ENCODE measurements around the gene FAAP100.

The FAAP100 gene

GRCh38 chr17:81513372-81513752 lies 38.8 kb downstream of the FAAP100 start:
- peak overlapping the region; percentile 100 for H3K27ac ChIP-seq
- TF ChIP-seq, protein P1, sequence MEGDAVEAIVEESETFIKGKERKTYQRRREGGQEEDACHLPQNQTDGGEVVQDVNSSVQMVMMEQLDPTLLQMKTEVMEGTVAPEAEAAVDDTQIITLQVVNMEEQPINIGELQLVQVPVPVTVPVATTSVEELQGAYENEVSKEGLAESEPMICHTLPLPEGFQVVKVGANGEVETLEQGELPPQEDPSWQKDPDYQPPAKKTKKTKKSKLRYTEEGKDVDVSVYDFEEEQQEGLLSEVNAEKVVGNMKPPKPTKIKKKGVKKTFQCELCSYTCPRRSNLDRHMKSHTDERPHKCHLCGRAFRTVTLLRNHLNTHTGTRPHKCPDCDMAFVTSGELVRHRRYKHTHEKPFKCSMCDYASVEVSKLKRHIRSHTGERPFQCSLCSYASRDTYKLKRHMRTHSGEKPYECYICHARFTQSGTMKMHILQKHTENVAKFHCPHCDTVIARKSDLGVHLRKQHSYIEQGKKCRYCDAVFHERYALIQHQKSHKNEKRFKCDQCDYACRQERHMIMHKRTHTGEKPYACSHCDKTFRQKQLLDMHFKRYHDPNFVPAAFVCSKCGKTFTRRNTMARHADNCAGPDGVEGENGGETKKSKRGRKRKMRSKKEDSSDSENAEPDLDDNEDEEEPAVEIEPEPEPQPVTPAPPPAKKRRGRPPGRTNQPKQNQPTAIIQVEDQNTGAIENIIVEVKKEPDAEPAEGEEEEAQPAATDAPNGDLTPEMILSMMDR (conservative IDR thresholded peaks at IDR 0.05): no peak

DNA sequence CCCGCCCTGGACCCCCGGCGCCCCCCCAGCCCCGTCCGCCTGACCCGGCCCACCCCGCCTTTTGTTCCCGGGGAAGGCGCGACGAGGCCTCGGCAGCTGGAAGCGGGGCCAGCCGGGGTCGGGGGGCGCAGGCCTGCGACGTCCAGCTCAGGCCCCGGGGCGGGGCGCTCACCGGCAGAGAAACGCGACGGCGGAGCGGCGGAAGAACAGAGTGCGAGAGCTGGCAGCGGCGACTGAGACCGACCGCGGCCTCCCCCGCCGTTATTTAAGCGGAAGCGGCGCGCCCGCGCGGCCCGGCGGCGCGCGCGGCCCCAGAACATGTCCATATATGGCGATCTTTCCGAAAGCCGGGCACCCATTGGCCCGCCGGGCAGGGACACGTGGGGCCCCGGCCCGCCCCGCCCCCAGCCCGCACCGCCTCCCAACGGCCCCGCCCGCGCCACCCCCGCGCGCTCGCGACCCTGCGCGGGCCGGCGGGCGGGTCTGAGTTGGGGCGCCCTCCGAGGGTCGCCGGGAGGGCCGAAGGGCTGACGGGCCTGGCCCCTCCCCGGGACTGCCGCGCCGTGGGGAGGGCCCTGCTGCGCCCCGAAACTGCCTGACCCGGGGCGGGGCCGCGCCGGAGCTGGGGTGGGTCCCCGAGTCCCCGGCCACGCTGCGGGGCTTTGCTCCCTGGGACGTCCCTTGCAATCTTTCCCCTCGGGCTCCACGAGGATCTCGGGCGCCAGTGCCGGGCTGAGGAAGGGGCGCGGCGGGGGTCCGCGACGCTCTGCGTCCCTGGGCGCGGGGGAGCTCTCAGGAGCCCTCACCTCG lies 39.4 kb downstream of the FAAP100 start, which contains the start of gene ACTG1:
Gene ACTG1 (minus strand): TSS at position 238 of the 810 bp plus-strand sequence. CDS start 445 bp downstream, outside the sequence.
- peak within 1 kb of the TSS; percentile 100 for H3K27ac ChIP-seq
- TF ChIP-seq, protein P1 (conservative IDR thresholded peaks at IDR 0.05): no peak

DNA sequence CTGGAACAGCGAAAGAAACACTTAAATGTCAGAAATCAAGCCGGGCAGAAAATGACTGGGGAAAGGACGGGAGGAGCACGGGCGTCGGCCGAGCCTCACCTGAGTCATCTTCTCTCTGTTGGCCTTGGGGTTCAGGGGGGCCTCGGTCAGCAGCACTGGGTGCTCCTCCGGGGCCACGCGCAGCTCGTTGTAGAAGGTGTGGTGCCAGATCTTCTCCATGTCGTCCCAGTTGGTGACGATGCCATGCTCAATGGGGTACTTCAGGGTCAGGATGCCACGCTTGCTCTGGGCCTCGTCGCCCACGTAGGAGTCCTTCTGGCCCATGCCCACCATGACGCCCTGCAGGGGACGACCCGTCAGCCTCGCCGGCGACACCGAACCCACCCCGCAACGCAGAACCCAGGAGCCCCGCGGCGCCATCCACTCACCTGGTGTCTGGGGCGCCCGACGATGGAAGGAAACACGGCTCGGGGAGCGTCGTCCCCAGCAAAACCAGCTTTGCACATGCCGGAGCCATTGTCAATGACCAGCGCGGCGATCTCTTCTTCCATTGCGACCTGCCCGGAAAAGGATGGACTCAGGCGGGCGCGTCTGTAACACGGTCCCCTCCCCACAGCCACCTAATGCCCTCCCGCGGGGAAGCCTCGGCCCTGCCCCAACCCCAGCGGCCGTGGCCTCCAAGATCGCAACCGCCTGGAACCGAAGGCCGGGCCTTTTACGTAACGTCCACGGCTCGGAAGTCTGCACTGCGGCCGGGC lies 40.2 kb downstream of the FAAP100 start:
- TF ChIP-seq, protein P1 (conservative IDR thresholded peaks at IDR 0.05): no peak
- peak overlapping the region; percentile 100 for H3K27ac ChIP-seq

DNA sequence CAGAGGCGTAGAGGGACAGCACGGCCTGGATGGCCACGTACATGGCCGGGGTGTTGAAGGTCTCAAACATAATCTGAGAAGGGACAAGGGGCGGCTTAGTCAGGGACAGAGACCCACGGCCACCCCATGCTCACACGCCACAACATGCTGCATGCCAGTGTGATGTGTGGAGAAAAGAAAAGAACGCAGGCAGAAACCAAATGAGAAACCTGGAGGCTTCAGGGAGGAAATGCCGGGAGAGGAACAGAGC lies 40.7 kb downstream of the FAAP100 start:
- TF ChIP-seq, protein P1 (conservative IDR thresholded peaks at IDR 0.05): no peak
- H3K27ac ChIP-seq: peak overlapping the region; percentile 100

- TF ChIP-seq, protein P1 (conservative IDR thresholded peaks at IDR 0.05): no peak
- H3K27ac ChIP-seq: peak overlapping the region; percentile 100
These were observed 41.2 kb downstream of the FAAP100 start for GRCh38 chr17:81510785-81511553.

- TF ChIP-seq, protein P1 (conservative IDR thresholded peaks at IDR 0.05): no peak
- H3K27ac ChIP-seq: peak overlapping the region; percentile 100
These were observed 42.0 kb downstream of the FAAP100 start for GRCh38 chr17:81509972-81510784.

Data from VCaP (cell line).